ENCODE results near the gene WNT9A. TPM values are rescaled to one million over a fixed set of nuclear protein-coding genes. Genes with fewer than 3 reads are reported as not detected.
"Not testable (repeated sequence)": the region's sequence is repeated elsewhere in the genome, so short reads cannot be mapped to it uniquely, and the experiment has no call there.

Gene WNT9A
- total RNA-seq (2014; rRNA removed; shearing (Covaris generic)) = 0.79 and 1.1 TPM in 2 replicates

- Histone ChIP-seq H3K4me1 (peaks cover 19% of the 10 kb centered on the region), H3K9me3 (replicated peaks) (no peaks in the 10 kb centered on the region), H3K4me3 (peak within 1 kb of the TSS; percentile 78), H3K27ac (peak within 1 kb of the TSS; percentile 44; the same call in 1 of the 2 replicates), H3K27me3 (no peaks in the 10 kb centered on the region), H3K36me3 (no peaks in the 10 kb centered on the region)
- DNase-seq = peak; percentile 63 to 86
These were observed at the start of gene WNT9A for GRCh38 chr1:227947676-227948492. Gene WNT9A, minus strand, starts transcription at chr1:227947932. Its CDS starts 45 bp downstream, at chr1:227947887.

- Histone ChIP-seq H3K4me1 (no peaks in the 10 kb centered on the region), H3K27ac (no peak overlapping the region), H3K4me3 (no peak overlapping the region), H3K9me3 (replicated peaks) (peaks cover 4% of the 10 kb centered on the region; the same call in 1 of the 2 replicates), H3K36me3 (no peaks in the 10 kb centered on the region), H3K27me3 (no peaks in the 10 kb centered on the region)
- DNase-seq = no peak
These were observed 48.6 kb upstream of the WNT9A start for GRCh38 chr1:227996187-227996950.

DNA sequence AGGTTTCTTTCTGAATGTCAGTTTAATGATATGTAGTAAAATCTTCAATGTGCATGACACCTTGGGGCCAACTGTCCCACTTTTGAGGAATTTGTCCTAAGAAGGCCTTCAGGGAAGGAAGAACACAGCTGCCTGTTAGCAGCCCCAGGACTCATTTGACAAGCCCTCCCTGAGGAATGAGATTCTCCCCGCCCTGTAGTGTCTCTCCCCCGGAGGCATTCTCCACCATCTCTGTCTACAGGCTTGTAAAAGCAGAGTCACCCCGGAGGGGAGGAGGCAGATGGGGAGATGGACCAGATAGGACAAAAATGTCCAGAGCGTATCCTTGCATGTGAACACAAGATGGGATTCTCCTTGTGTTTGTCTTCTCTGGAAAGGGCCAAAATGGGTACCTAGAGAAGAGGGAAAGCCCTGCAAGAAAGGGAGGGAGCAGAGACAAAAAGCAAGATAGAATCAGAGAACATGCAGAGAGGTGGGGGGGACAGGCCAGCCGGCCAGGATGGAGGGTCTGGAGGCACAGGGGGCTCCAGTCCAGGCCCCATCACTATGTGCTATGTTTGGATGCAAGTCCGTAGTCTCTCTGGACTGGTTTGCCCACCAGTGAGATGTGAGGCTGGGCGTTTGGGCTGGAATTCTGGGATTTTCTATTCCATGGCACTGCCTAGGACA lies 47.0 kb upstream of the WNT9A start:
- peaks cover 4% of the 10 kb centered on the region; the same call in 1 of the 2 replicates for H3K9me3 ChIP-seq (replicated peaks)
- no peak overlapping the region for H3K27ac ChIP-seq
- DNase-seq = no peak

DNA sequence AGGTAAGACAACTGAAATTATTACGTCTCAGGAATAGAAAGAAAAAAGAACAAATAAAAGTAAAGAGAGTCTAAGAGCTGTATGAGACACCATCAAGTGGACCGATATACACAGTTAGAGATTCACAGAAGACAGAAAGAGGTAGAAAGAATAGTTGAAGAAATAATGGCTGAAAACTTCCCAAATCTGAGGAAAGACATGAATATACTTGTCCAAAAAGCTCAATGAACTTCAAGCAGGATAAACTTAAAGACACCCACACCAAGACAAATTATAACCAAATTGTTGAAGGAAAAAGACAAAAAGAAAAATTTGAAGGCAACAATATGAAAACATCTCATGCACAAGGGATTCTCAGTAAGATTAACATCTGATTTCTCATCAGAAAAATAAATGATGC lies 39.4 kb upstream of the WNT9A start:
- H3K36me3 ChIP-seq = no peaks in the 10 kb centered on the region
- no peaks in the 10 kb centered on the region for H3K4me1 ChIP-seq
- no peak overlapping the region for H3K4me3 ChIP-seq
- DNase-seq = no peak
- H3K27me3 ChIP-seq = no peaks in the 10 kb centered on the region
- no peak overlapping the region for H3K27ac ChIP-seq
- no peaks in the 10 kb centered on the region; the same call in 1 of the 2 replicates for H3K9me3 ChIP-seq (replicated peaks)

More for the DNA sequence above, 47.0 kb upstream of the WNT9A start:
- no peaks in the 10 kb centered on the region for H3K27me3 ChIP-seq
- H3K4me1 ChIP-seq = no peaks in the 10 kb centered on the region
- H3K4me3 ChIP-seq = no peak overlapping the region
- H3K36me3 ChIP-seq = no peaks in the 10 kb centered on the region

GRCh38 chr1:227975583-227976283 lies 28.0 kb upstream of the WNT9A start:
- DNase-seq; H3K4me3 ChIP-seq; H3K27me3 ChIP-seq; H3K4me1 ChIP-seq; H3K9me3 ChIP-seq (replicated peaks); H3K36me3 ChIP-seq; H3K27ac ChIP-seq: not testable (repeated sequence)

DNA sequence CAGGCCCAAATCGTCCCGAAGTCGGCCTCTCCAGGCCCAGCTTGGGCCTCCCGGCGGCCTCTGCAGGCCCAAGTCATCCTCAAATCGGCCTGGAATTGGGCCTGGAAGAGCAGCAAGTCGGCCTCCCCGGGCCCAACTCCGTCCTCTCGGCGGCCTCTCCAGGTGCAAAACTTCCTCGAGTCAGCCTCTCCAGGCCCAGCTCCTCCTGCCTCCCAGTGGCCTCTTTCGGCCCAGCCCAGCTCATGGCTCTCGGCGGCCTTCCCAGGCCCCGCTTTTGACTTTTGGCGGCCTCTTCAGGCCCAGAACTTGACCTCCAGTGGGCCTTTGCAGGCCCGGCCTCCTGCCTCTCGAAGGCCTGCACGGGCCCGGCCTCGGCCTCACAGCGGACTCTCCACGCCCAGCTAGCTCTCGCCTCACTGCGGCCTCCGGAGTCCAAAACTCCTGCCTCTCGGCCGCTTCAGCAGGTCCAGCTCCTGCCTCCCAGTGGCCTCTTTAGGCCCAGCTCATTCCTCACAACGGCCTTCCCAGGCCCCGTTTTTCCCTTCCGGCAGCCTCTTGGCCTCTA lies 26.1 kb upstream of the WNT9A start:
- DNase-seq; H3K27me3 ChIP-seq; H3K4me1 ChIP-seq; H3K4me3 ChIP-seq; H3K36me3 ChIP-seq; H3K9me3 ChIP-seq (replicated peaks); H3K27ac ChIP-seq: not testable (repeated sequence)

DNA sequence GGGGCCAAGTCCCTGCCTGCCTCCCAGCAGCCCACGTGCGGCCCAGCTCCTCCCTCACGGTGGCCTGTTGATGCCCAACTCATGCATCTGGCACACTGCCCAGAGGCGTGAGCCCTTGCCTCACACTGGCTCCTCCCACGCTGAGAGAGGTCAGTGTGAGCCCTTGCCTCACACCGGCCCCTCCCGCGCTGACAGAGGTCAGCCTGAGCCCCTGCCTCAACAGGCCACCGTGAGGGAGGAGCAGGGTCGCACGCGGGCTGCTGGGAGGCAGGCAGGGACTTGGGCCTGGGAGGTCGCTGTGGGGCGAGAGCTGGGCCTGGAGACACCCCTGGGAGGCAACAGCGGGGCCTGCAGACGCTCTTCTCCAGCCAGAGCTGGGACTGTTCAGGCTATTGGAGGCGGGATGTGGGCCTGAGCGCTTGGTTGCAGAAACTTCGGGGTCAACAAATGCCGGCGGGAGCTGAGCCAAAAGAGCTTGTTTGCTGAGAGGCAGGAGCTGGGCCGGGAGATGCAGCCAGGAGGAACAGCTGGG lies 25.2 kb upstream of the WNT9A start:
- H3K27me3 ChIP-seq; H3K9me3 ChIP-seq (replicated peaks); H3K4me3 ChIP-seq; H3K36me3 ChIP-seq; H3K4me1 ChIP-seq; H3K27ac ChIP-seq; DNase-seq: not testable (repeated sequence)

DNA sequence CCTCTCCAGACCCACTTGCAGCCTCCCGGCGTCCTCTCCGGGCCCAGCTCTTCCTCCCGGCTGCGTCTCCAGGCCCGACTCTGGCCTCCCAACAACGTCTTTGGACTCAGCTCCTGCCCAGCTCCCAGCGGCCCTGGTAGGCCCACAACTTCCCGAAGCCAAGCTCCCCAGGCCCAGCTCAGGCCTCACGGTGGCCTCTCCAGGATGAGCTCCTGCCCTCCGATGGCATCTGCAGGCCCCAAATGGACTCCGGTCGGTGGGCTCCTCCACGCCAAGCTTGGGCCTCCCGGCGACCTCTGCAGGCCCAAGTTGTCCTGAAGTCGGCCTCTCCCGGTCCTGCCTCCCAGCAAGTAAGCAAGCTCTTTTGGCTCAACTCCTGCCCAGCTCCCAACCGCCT lies 24.5 kb upstream of the WNT9A start:
- not testable (repeated sequence) for H3K4me3 ChIP-seq; H3K27ac ChIP-seq; H3K4me1 ChIP-seq; H3K27me3 ChIP-seq; H3K9me3 ChIP-seq (replicated peaks); H3K36me3 ChIP-seq; DNase-seq

- not testable (repeated sequence) for H3K4me3 ChIP-seq; H3K4me1 ChIP-seq; H3K27me3 ChIP-seq; DNase-seq; H3K9me3 ChIP-seq (replicated peaks); H3K27ac ChIP-seq; H3K36me3 ChIP-seq
These were observed 24.0 kb upstream of the WNT9A start for GRCh38 chr1:227971643-227972282.

DNA sequence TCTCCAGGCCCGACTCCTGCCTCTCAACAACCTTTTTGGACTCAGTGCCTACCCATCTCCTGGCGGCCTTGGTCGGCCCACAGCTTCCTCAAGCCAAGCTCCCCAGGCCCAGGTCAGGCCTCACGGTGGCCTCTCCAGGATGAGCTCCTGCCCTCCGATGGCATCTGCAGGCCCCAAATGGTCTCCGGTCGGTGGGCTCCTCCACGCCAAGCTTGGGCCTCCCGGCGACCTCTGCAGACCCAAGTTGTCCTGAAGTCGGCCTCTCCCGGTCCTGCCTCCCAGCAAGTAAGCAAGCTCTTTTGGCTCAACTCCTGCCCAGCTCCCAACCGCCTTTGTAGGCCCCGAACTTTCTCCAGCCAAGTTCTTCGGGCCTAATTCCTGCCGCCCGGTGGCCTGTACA lies 23.5 kb upstream of the WNT9A start:
- not testable (repeated sequence) for H3K9me3 ChIP-seq (replicated peaks); H3K4me3 ChIP-seq; H3K4me1 ChIP-seq; H3K36me3 ChIP-seq; H3K27me3 ChIP-seq; H3K27ac ChIP-seq; DNase-seq

GRCh38 chr1:227970076-227970995 lies 22.6 kb upstream of the WNT9A start:
- DNase-seq; H3K36me3 ChIP-seq; H3K9me3 ChIP-seq (replicated peaks); H3K4me3 ChIP-seq; H3K27me3 ChIP-seq; H3K4me1 ChIP-seq; H3K27ac ChIP-seq: not testable (repeated sequence)

DNA sequence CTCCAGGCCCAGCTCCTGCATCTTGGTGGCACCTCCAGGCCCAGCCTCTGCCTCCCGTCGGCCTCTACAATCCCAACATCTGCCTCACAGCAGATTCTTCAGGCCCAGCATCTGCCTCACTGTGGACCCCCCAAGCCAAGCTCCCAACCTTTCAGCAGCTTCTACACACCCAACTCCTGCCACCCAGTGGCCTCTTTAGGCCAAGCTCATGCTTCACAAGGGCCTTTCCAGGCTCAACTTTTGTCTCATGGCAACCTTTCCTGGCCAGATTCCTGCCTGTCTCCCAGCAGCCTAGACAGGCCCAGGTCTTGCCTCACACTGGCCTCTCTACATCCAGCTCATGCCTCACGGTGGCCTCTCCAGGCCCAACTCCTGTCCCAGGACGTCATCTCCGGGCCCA lies 20.1 kb upstream of the WNT9A start:
- not testable (repeated sequence) for H3K36me3 ChIP-seq, H3K4me1 ChIP-seq

GRCh38 chr1:227966733-227967132 lies 19.0 kb upstream of the WNT9A start:
- not testable (repeated sequence) for DNase-seq; H3K4me1 ChIP-seq; H3K4me3 ChIP-seq; H3K9me3 ChIP-seq (replicated peaks); H3K36me3 ChIP-seq; H3K27ac ChIP-seq; H3K27me3 ChIP-seq

More for the DNA sequence above, 20.1 kb upstream of the WNT9A start:
- not testable (repeated sequence) for H3K4me3 ChIP-seq; DNase-seq; H3K27me3 ChIP-seq; H3K27ac ChIP-seq; H3K9me3 ChIP-seq (replicated peaks)

All from SJCRH30 (cell line).